ENCODE data around the gene E2F4.

E2F4 gene, protein sequence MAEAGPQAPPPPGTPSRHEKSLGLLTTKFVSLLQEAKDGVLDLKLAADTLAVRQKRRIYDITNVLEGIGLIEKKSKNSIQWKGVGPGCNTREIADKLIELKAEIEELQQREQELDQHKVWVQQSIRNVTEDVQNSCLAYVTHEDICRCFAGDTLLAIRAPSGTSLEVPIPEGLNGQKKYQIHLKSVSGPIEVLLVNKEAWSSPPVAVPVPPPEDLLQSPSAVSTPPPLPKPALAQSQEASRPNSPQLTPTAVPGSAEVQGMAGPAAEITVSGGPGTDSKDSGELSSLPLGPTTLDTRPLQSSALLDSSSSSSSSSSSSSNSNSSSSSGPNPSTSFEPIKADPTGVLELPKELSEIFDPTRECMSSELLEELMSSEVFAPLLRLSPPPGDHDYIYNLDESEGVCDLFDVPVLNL

DNA sequence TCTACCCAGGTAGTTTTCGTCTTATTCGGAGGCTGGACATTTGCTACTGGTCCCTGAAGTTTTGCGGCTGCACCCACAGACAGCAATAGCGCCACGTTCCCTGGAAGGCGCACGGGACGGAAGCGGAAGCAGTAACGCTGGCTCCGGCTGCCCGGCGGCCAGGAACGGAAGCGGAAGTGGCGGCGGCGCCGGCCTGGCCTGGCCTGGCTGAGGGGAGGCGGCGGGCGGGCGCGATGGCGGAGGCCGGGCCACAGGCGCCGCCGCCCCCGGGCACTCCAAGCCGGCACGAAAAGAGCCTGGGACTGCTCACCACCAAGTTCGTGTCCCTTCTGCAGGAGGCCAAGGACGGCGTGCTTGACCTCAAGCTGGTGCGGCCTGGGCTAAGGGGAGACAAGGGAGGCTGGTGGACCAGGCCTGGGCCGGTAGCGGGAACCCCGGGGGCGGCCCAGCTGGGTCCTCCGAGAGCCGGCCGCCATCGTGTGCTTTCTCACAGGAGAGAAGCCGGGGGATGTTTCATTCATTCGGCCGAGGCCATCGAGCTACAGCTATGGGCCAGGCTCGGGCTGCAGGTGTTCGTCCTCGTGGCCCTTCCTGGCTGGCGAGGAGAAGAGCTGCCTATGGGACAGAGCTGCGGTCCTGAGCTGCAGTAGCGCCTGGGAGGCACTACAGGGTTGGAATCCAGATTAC lies at the start of gene E2F4:
TSS of gene E2F4 (plus strand) at position 161 of the 687 bp plus-strand sequence. CDS start at position 234, 73 bp downstream.
- TF ChIP-seq, protein P1, sequence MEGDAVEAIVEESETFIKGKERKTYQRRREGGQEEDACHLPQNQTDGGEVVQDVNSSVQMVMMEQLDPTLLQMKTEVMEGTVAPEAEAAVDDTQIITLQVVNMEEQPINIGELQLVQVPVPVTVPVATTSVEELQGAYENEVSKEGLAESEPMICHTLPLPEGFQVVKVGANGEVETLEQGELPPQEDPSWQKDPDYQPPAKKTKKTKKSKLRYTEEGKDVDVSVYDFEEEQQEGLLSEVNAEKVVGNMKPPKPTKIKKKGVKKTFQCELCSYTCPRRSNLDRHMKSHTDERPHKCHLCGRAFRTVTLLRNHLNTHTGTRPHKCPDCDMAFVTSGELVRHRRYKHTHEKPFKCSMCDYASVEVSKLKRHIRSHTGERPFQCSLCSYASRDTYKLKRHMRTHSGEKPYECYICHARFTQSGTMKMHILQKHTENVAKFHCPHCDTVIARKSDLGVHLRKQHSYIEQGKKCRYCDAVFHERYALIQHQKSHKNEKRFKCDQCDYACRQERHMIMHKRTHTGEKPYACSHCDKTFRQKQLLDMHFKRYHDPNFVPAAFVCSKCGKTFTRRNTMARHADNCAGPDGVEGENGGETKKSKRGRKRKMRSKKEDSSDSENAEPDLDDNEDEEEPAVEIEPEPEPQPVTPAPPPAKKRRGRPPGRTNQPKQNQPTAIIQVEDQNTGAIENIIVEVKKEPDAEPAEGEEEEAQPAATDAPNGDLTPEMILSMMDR (IDR thresholded peaks at IDR 0.05): no peak

DNA sequence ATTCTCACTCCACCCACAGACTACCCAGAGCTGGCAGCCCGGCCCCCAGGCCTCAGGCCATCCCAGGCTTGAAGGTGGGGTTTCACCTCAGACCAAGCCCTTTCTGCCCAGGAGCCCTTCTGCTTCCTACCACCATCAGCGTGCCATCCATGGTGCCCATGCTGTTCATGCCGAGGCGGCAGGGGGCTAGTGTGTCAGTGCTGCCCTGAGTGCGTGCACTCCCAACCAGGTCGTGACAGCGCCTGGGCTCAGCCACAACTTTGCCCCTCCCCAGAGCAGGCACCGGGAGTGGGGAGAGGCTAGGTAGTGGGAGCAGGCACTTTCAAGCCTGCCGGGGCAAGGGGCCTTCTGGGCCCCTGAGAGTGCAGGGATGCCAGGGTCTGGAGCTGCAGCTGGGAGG lies 49.6 kb upstream of the E2F4 start:
- TF ChIP-seq, protein P1 (IDR thresholded peaks at IDR 0.05): no peak

DNA sequence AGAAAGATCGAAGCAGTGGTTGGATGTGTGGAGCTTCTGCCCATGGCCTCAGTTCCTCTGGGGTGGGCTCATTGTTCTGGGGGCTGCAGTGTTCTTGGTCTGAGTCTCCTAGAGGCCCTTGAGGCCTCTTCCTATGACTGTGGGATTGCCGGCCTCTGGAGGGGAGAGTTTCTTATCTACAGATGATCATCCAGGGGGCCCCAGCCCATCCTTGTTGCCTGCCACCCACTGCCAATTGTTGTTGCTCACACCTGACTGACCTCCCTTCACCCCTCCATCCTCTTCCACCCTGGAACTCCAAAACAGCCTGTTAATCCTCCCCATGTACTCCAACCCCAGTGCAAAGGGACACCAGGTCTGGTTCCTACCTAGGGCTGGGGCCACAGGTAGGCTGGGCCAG lies 47.0 kb upstream of the E2F4 start:
- TF ChIP-seq, protein P1 (IDR thresholded peaks at IDR 0.05): no peak

DNA sequence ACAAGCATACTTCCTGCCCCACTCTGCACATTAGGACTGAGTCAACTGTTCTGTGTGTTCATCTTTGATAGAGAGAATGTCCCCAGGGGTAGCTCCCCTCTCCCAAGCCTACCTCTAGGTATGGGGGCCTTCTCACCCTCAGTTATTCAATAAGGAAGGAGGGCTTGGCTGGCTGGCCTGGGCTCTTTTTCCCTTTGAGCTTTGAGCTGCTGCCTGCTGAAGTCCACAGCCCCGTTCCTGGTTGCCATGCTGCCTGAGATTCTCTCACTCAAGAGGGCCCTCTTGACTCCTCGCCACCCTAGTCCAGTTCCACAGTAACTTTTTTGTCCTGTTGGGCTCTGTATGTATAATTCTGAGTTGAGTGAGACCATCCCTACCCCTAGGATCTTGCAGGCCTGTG lies 46.2 kb upstream of the E2F4 start:
- TF ChIP-seq, protein P1 (IDR thresholded peaks at IDR 0.05): no peak

DNA sequence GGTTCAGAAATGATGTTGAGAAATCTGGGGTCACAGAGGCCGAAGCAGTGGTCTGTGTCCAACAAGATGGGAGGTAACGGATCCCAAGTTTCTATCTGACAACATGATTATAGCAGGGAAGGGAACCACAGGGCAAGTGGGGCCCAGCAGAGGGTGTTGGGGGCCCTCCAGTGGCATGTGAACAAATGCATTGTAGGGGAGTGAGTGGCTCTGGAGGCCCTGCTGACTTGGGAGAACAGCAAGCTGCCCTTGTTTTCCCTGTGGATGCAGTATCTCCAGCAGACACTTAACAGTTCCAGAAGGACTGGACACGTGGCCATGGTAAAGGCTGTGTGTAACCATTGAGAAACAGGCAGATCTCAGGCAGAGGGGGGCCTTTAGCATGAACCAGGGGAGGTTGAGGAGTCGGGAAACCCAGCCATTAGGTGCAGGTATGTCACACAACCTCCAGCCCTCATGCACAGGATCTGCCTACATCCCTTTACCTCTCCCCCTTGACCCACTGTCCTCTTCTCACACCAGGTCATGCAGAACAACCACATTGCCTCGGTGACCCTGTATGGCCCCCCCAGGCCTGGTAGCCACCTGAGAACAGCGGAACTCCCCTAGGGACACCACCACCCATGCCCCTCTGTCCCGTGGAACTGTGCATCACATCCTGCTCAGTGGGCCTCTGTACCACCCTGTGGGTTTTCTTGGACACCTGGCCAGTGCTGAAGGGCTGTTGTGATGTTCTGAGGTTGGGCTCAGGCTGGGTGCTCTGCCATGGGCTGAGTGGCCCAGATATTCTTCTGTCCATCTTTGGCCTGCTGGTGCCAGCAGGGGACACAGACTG lies 45.2 kb upstream of the E2F4 start:
- TF ChIP-seq, protein P1 (IDR thresholded peaks at IDR 0.05): no peak

DNA sequence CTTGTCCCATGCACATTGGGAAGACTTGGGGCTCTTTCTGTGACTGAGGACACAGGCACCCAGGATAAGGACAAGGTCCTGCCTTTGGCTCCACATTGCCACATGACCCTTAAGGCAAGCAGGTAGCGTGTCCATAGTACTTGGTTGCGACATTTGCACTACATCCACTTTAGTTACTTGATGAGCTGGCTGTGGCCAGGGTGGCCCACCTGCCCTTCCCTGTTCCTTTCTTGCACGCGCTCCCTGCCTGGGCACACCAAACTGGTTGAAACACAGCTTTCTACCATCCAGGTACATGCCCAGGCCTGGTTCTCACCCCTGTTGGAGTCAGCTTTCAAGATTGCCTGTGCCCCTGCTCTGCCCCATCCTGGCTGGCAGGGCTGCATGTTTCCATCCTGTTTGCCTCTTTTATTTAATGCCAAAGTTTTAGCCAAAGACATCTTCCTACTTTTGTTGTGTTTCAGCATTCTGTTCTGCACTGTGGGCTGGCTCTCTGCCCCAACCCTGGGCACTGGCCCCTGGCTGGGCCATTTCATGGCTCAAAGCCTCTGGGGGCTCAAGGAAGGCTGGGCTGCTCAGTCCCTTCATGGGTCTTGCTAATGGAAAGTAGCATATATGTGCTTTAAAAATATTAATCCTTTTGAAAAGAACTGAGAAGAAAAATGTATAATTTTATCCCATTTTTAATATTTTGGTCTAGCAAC lies 44.4 kb upstream of the E2F4 start:
- TF ChIP-seq, protein P1 (IDR thresholded peaks at IDR 0.05): no peak

DNA sequence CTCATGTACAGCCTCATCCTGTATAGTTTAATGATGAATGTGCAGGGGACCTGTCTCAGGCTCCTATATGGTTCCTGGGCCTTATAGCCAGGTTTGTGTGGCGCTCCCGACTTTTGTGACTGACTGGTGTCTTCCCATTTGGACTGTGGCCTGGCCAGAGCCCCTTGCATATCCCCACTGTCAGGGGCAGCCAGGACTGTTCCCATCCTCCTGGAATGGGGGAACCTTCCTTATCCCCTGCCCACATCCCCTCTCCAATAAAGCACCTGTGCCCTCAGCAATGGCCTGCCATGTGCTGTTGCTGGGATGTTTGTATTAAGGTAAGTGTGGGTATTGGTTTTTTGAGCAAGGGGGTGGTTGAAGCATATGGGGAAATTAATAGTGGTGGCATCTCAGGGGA lies 43.7 kb upstream of the E2F4 start:
- TF ChIP-seq, protein P1 (IDR thresholded peaks at IDR 0.05): no peak

All from LNCAP (cell line).